WTC11 (cell line): ENCODE data around the gene MPIG6B. TPM values are rescaled to one million over a fixed set of nuclear protein-coding genes. Genes with fewer than 3 reads are reported as not detected.

Experiments
- ATAC-seq: fragments of 200-7000 bp; cut with Tn5 transposase; 2 replicates; pipeline ENCODE4 v1.10.0; 2021; ENCODE audit warnings: mild to moderate bottlenecking, moderate library complexity
- CTCF ChIA-PET: fragments of 300-600 bp; sonication (Branson Sonifier 250); formaldehyde crosslinking; loops from one replicate; lab custom pipeline; 2021; ENCODE audit warnings: antibody characterized with exemption; lab: Charles Lee
- POLR2A ChIA-PET: fragments of 350-600 bp; sonication (Branson Sonifier 250); formaldehyde crosslinking; loops from one replicate; lab custom pipeline; 2021; ENCODE audit warnings: antibody characterized with exemption; lab: Charles Lee
- DNase-seq: peaks from one replicate; pipeline ENCODE4 v3.0.0; 2021; ENCODE audit warnings: low spot score
- H3K27ac Mint-ChIP-seq: 2 replicates; pipeline ENCODE4 v1.8.0; 2021; ENCODE audit warnings: mixed read lengths
- H3K27me3 Mint-ChIP-seq: 2 replicates; pipeline ENCODE4 v1.8.0; 2021; ENCODE audit warnings: low read depth, mild to moderate bottlenecking, moderate library complexity, mixed read lengths
- H3K36me3 Mint-ChIP-seq: 2 replicates; pipeline ENCODE4 v1.8.0; 2021; ENCODE audit warnings: mixed read lengths
- H3K4me1 Mint-ChIP-seq: 2 replicates; pipeline ENCODE4 v1.8.0; 2022; ENCODE audit warnings: mixed read lengths
- H3K4me3 Mint-ChIP-seq: 2 replicates; pipeline ENCODE4 v1.8.0; 2021; ENCODE audit warnings: mild to moderate bottlenecking, moderate library complexity, mixed read lengths
- H3K9me3 Mint-ChIP-seq: 2 replicates; pipeline ENCODE4 v1.8.0; 2021; ENCODE audit warnings: mixed read lengths
- ARID4B ChIP-seq: sonication (generic); formaldehyde crosslinking; IDR thresholded peaks from 2 replicates; pipeline ENCODE4 v1.8.0; 2023; ENCODE audit warnings: missing genetic modification reagents, mild to moderate bottlenecking, borderline replicate concordance
- CBFB ChIP-seq: sonication (generic); formaldehyde crosslinking; IDR thresholded peaks from 2 replicates; pipeline ENCODE4 v1.8.1; 2022; ENCODE audit warnings: mild to moderate bottlenecking, low read depth, missing genetic modification reagents
- CREM ChIP-seq: sonication (generic); formaldehyde crosslinking; IDR thresholded peaks from 2 replicates; pipeline ENCODE4 v1.8.1; 2022; ENCODE audit warnings: mild to moderate bottlenecking, missing genetic modification reagents, moderate library complexity
- ELF4 ChIP-seq: sonication (generic); formaldehyde crosslinking; IDR thresholded peaks from 2 replicates; pipeline ENCODE4 v1.8.1; 2022; ENCODE audit warnings: low read depth, mild to moderate bottlenecking, moderate library complexity, missing genetic modification reagents
- EMX1 ChIP-seq: fragments of 250-450 bp; sonication (Bioruptor Pico); IDR thresholded peaks from 2 replicates; pipeline ENCODE4 v1.8.0; 2021; ENCODE audit warnings: mild to moderate bottlenecking
- ESRRA ChIP-seq: sonication (generic); formaldehyde crosslinking; IDR thresholded peaks from 2 replicates; pipeline ENCODE4 v1.8.1; 2022; ENCODE audit warnings: mild to moderate bottlenecking, missing genetic modification reagents, borderline replicate concordance
- ETV6 ChIP-seq: sonication (generic); formaldehyde crosslinking; IDR thresholded peaks from 2 replicates; pipeline ENCODE4 v1.8.1; 2022; ENCODE audit warnings: mild to moderate bottlenecking, missing genetic modification reagents
- FOXP1 ChIP-seq: sonication (generic); formaldehyde crosslinking; IDR thresholded peaks from 2 replicates; pipeline ENCODE4 v1.8.0; 2022; ENCODE audit warnings: missing genetic modification reagents, mild to moderate bottlenecking, moderate library complexity, borderline replicate concordance
- GRHL2 ChIP-seq: fragments of 250-450 bp; sonication (Bioruptor Pico); IDR thresholded peaks from 2 replicates; pipeline ENCODE4 v1.8.0; 2022; ENCODE audit warnings: mild to moderate bottlenecking, moderate library complexity; ENCODE audit not compliant: insufficient replicate concordance, severe bottlenecking
- GTF2I ChIP-seq: fragments of 250-450 bp; sonication (Bioruptor Pico); conservative IDR thresholded peaks from 2 replicates; pipeline ENCODE4 v1.4.0; 2021; ENCODE audit warnings: mild to moderate bottlenecking
- HMGXB4 ChIP-seq: sonication (generic); formaldehyde crosslinking; IDR thresholded peaks from 2 replicates; pipeline ENCODE4 v1.8.1; 2023; ENCODE audit warnings: mild to moderate bottlenecking, moderate library complexity, missing genetic modification reagents
- IRF2 ChIP-seq: sonication (generic); formaldehyde crosslinking; IDR thresholded peaks from 2 replicates; pipeline ENCODE4 v1.8.0; 2022; ENCODE audit warnings: low read depth, missing genetic modification reagents, borderline replicate concordance
- KAT7 ChIP-seq: sonication (generic); formaldehyde crosslinking; IDR thresholded peaks from 2 replicates; pipeline ENCODE4 v1.8.1; 2023; ENCODE audit warnings: missing genetic modification reagents, mild to moderate bottlenecking, borderline replicate concordance
- MXD4 ChIP-seq: fragments of 250-450 bp; sonication (Bioruptor Pico); IDR thresholded peaks from 2 replicates; pipeline ENCODE4 v1.8.0; 2021; ENCODE audit warnings: mild to moderate bottlenecking, moderate library complexity, borderline replicate concordance
- MYBL2 ChIP-seq: sonication (generic); formaldehyde crosslinking; IDR thresholded peaks from 2 replicates; pipeline ENCODE4 v1.8.1; 2023; ENCODE audit warnings: mild to moderate bottlenecking, moderate library complexity, missing genetic modification reagents
- NFYB ChIP-seq: sonication (generic); formaldehyde crosslinking; conservative IDR thresholded peaks from 2 replicates; pipeline ENCODE4 v1.8.0; 2022; ENCODE audit warnings: low read depth, missing genetic modification reagents
- NR2C2 ChIP-seq: sonication (generic); formaldehyde crosslinking; IDR thresholded peaks from 2 replicates; pipeline ENCODE4 v1.8.0; 2022; ENCODE audit warnings: mild to moderate bottlenecking, missing genetic modification reagents
- OVOL2 ChIP-seq: fragments of 250-450 bp; sonication (Bioruptor Pico); IDR thresholded peaks from 2 replicates; pipeline ENCODE4 v1.9.0; 2021; ENCODE audit warnings: mild to moderate bottlenecking, borderline replicate concordance
- SMAD3 ChIP-seq: sonication (generic); formaldehyde crosslinking; IDR thresholded peaks from 2 replicates; pipeline ENCODE4 v1.8.0; 2022; ENCODE audit warnings: missing genetic modification reagents, mild to moderate bottlenecking, borderline replicate concordance
- SOX15 ChIP-seq: fragments of 250-450 bp; sonication (Bioruptor Pico); IDR thresholded peaks from 2 replicates; pipeline ENCODE4 v1.9.0; 2021; ENCODE audit warnings: mild to moderate bottlenecking
- SP1 ChIP-seq: sonication (generic); formaldehyde crosslinking; conservative IDR thresholded peaks from 2 replicates; pipeline ENCODE4 v1.8.1; 2022; ENCODE audit warnings: missing genetic modification reagents
- TEAD1 ChIP-seq: sonication (generic); formaldehyde crosslinking; IDR thresholded peaks from 2 replicates; pipeline ENCODE4 v1.8.0; 2022; ENCODE audit warnings: mild to moderate bottlenecking, missing genetic modification reagents
- ZNF138 ChIP-seq: sonication (generic); formaldehyde crosslinking; conservative IDR thresholded peaks from 2 replicates; pipeline ENCODE4 v1.8.1; 2022; ENCODE audit warnings: mild to moderate bottlenecking, moderate library complexity, missing genetic modification reagents
- ZNF232 ChIP-seq: sonication (generic); formaldehyde crosslinking; IDR thresholded peaks from 2 replicates; pipeline ENCODE4 v1.8.0; 2022; ENCODE audit warnings: mild to moderate bottlenecking, missing genetic modification reagents
- ZNF416 ChIP-seq: fragments of 250-450 bp; sonication (Bioruptor Pico); IDR thresholded peaks from 2 replicates; pipeline ENCODE4 v1.9.0; 2021; ENCODE audit warnings: mild to moderate bottlenecking, inconsistent platforms
- ZNF423 ChIP-seq: fragments of 250-450 bp; sonication (Bioruptor Pico); IDR thresholded peaks from 2 replicates; pipeline ENCODE4 v2.1.2; 2022; ENCODE audit warnings: mild to moderate bottlenecking, moderate library complexity
- ZNF671 ChIP-seq: fragments of 250-450 bp; sonication (Bioruptor Pico); IDR thresholded peaks from 2 replicates; pipeline ENCODE4 v1.8.0; 2021; ENCODE audit warnings: mild to moderate bottlenecking
- total RNA-seq: library from RNA; stranded (reverse); gene quantifications from 3 replicates; pipeline ENCODE4 v1.2.3, GENCODE V29; 2021
- TF ChIP-seq, protein P1 (sequence below): sonication (generic); formaldehyde crosslinking; IDR thresholded peaks from 2 replicates; pipeline ENCODE4 v1.8.1; 2023; ENCODE audit warnings: mild to moderate bottlenecking, missing genetic modification reagents, moderate library complexity
- TF ChIP-seq, protein P2 (sequence below): sonication (generic); formaldehyde crosslinking; conservative IDR thresholded peaks from 2 replicates; pipeline ENCODE4 v1.8.1; 2022; ENCODE audit warnings: mild to moderate bottlenecking, missing genetic modification reagents

MPIG6B gene
- total RNA-seq, 1 experiment from 2014 or later: 0.09 TPM

GRCh38 chr6:31691564-31692108 lies 31.5 kb upstream of the MPIG6B start (continued):
- TF ChIP-seq ARID4B (CRISPR knock-in tag) (no peak), MXD4 (no peak), EMX1 (CRISPR knock-in tag) (no peak), ESRRA (CRISPR knock-in tag) (no peak), ZNF232 (CRISPR knock-in tag) (no peak), ZNF138 (no peak), CBFB (CRISPR knock-in tag) (no peak), HMGXB4 (no peak), CREM (CRISPR knock-in tag) (no peak)
- TF ChIP-seq, protein P1, sequence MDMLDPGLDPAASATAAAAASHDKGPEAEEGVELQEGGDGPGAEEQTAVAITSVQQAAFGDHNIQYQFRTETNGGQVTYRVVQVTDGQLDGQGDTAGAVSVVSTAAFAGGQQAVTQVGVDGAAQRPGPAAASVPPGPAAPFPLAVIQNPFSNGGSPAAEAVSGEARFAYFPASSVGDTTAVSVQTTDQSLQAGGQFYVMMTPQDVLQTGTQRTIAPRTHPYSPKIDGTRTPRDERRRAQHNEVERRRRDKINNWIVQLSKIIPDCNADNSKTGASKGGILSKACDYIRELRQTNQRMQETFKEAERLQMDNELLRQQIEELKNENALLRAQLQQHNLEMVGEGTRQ: no peak

DNA sequence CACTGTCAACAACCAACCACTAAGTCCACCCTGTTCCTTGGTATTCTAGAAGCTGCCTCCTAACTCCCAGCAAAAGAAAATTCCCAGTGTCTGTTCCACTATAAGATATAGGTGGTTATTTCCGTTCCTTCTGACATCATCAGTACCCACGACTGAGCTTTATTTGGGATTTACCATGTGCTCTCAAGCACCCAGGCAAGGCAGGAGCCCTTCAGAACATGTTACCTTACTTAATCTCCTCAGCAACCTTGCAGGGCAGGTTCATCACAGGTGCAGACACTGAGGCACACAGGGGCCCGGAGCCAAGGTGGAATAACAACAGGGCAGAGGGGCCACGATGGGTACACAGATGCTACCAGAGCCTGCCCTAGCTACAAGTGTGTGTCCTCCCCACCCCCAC lies 30.8 kb upstream of the MPIG6B start:
- Mint-ChIP-seq H3K9me3 (no peaks in the 10 kb centered on the region), H3K4me3 (no peak overlapping the region), H3K36me3 (peaks cover 23% of the 10 kb centered on the region), H3K27me3 (no peaks in the 10 kb centered on the region), H3K27ac (no peak overlapping the region), H3K4me1 (no peaks in the 10 kb centered on the region)
- DNase-seq (no peak), ATAC-seq (no peak)
- CTCF ChIA-PET: no interaction called here
- no peak for TF ChIP-seq ESRRA (CRISPR knock-in tag)
- POLR2A ChIA-PET: interaction anchor here (0.5 kb wide), 1 partner anchor 112 kb away, joined by 3 read pairs; no protein-coding TSS in a partner anchor

DNA sequence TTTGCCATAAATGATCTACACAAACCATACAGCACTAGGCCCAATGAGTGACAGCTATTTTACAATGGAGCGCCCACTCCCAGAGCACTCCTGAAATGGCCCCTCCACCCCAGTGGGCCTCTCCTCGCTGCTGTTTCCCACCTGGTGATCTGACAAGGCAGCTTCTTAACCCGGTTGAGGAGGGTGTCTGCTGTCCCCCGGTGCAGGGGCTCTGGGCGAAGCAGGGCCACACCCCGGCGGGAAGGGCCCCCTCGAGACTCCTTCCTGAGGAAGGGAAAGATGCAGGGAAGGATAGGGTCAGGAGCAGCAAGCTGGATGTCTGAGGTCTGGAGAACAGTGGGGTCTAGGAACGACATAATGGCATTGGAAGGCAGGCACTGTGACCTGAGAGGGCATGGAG lies 30.3 kb upstream of the MPIG6B start:
- Mint-ChIP-seq H3K36me3 (peaks cover 21% of the 10 kb centered on the region), H3K27ac (no peak overlapping the region)
- CTCF ChIA-PET: no interaction called here

DNA sequence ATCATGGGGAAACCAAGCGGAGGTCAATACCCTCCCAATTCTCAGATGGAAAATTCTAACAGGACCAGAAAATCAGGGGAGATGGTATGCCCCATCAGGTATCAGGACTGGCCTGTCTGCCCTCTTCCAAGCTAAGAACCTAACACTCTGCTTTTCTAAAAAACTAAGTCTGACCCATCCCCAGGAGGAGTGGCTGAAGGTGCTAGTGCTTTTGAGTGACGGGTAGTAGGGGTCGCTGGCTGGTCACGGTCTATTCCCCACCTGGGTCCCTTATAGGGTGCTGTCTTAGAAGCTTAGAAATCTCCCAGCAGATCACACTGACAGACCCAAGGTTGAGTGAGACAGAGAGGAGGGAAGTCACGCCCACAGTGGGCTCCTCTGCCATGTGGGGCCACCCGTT lies 29.6 kb upstream of the MPIG6B start:
- ChIA-PET POLR2A (no interaction called here), CTCF (interaction anchor here (0.6 to 1.2 kb wide), 3 partner anchors 11 to 44 kb away, joined by 3 to 5 read pairs (median 3); no protein-coding TSS in a partner anchor)
- no peaks in the 10 kb centered on the region for H3K27me3 Mint-ChIP-seq
- no peaks in the 10 kb centered on the region for H3K9me3 Mint-ChIP-seq
- no peak overlapping the region for H3K27ac Mint-ChIP-seq
- H3K4me3 Mint-ChIP-seq: no peak overlapping the region
- ATAC-seq (no peak), DNase-seq (no peak)
- peaks cover 19% of the 10 kb centered on the region for H3K36me3 Mint-ChIP-seq
- no peaks in the 10 kb centered on the region for H3K4me1 Mint-ChIP-seq
- TF ChIP-seq, protein P2, sequence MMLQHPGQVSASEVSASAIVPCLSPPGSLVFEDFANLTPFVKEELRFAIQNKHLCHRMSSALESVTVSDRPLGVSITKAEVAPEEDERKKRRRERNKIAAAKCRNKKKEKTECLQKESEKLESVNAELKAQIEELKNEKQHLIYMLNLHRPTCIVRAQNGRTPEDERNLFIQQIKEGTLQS (CRISPR knock-in tag): no peak
- no peak for TF ChIP-seq ZNF671 (CRISPR knock-in tag)
- no peak for TF ChIP-seq NFYB
- TF ChIP-seq KAT7: no peak
- TF ChIP-seq ETV6 (CRISPR knock-in tag): no peak
- TF ChIP-seq FOXP1: no peak
- TF ChIP-seq SP1 (CRISPR knock-in tag): no peak
- TF ChIP-seq ZNF138: no peak
- TF ChIP-seq SOX15: no peak
- TF ChIP-seq, protein P1: no peak
- no peak for TF ChIP-seq MYBL2 (CRISPR knock-in tag)
- no peak for TF ChIP-seq IRF2 (CRISPR knock-in tag)
- TF ChIP-seq NR2C2 (CRISPR knock-in tag): no peak

More for the DNA sequence above, 30.3 kb upstream of the MPIG6B start:
- DNase-seq (no peak), ATAC-seq (no peak)
- TF ChIP-seq ELF4 (no peak), SMAD3 (CRISPR knock-in tag) (no peak), GRHL2 (CRISPR knock-in tag) (no peak), ESRRA (CRISPR knock-in tag) (no peak), OVOL2 (no peak), TEAD1 (CRISPR knock-in tag) (no peak), CREM (CRISPR knock-in tag) (no peak), ZNF416 (CRISPR knock-in tag) (no peak), ZNF423 (CRISPR knock-in tag) (no peak), GTF2I (no peak)
- H3K4me1 Mint-ChIP-seq: no peaks in the 10 kb centered on the region
- H3K4me3 Mint-ChIP-seq: no peak overlapping the region
- POLR2A ChIA-PET: interaction anchor here (0.5 kb wide), 1 partner anchor 112 kb away, joined by 3 read pairs; no protein-coding TSS in a partner anchor
- no peaks in the 10 kb centered on the region for H3K27me3 Mint-ChIP-seq
- H3K9me3 Mint-ChIP-seq: no peaks in the 10 kb centered on the region
